AG04450 (cell line): ENCODE measurements around the gene MLH3. TPM values are rescaled to one million over a fixed set of nuclear protein-coding genes. Genes with fewer than 3 reads are reported as not detected.

Experiments used
- CTCF ChIA-PET: fragments of 300-600, 350-600 bp; formaldehyde crosslinking; extraction: SDS; loops from one replicate; lab custom pipeline; 2022; ENCODE audit warnings: antibody characterized with exemption, inconsistent platforms; lab: Charles Lee
- POLR2A ChIA-PET: fragments of 350-600 bp; formaldehyde crosslinking; extraction: SDS; loops from one replicate; lab custom pipeline; 2021; ENCODE audit warnings: antibody characterized with exemption, inconsistent platforms; lab: Yijun Ruan, JAX
- DNase-seq: peaks from one replicate; pipeline ENCODE4 v3.0.0-alpha.2; 2011; ENCODE audit warnings: low read depth, low spot score
- H3K27ac ChIP-seq: one replicate; pipeline ENCODE4 v1.5.1; 2012; ENCODE audit warnings: low read depth, low read length, control low read depth
- H3K27me3 ChIP-seq: one replicate; pipeline ENCODE4 v1.6.0; 2012; ENCODE audit warnings: low read length; ENCODE audit not compliant: control insufficient read depth, insufficient read depth
- H3K4me3 ChIP-seq: 2 replicates; pipeline ENCODE4 v1.5.1; 2011; ENCODE audit warnings: mild to moderate bottlenecking, low read depth, low read length, control low read depth
- H3K9me3 ChIP-seq: 2 replicates; pipeline ENCODE4 v1.5.1; 2012; ENCODE audit warnings: low read length; ENCODE audit not compliant: control insufficient read depth, insufficient read depth
- CTCF ChIP-seq: IDR thresholded peaks from 2 replicates; pipeline ENCODE4 v1.5.1; 2011; ENCODE audit warnings: low read depth, low read length, control low read depth, inconsistent platforms
- polyA plus RNA-seq: library from polyadenylated mRNA; depleted of rRNA; stranded (reverse); fragments of >200 nt; gene quantifications from 2 replicates; pipeline ENCODE4 v1.2.3, GENCODE V29; 2011

MLH3 gene
- polyA plus RNA-seq, 1 experiment: 16.2 TPM

- H3K9me3 ChIP-seq: no peaks in the 10 kb centered on the region; the same call in 1 of the 2 replicates
- peaks cover 2% of the 10 kb centered on the region for H3K27me3 ChIP-seq
- 0 out of 2 replicates have a peak, but pooled peaks have one; percentile 12 for TF ChIP-seq CTCF
- no peak for DNase-seq
- H3K4me3 ChIP-seq: no peak overlapping the region
- ChIA-PET POLR2A (no interaction called here), CTCF (interaction anchor here (1.0 to 1.7 kb wide), 3 partner anchors 43 to 109 kb away, joined by 3 to 5 read pairs (median 3); no protein-coding TSS in a partner anchor)
- H3K27ac ChIP-seq: peak overlapping the region; percentile 21
Observed at GRCh38 chr14:74979442-74980397, 71.5 kb downstream of the MLH3 start.

- POLR2A ChIA-PET: no interaction called here
- Histone ChIP-seq H3K27me3 (peaks cover 2% of the 10 kb centered on the region), H3K4me3 (no peak overlapping the region), H3K9me3 (no peaks in the 10 kb centered on the region; the same call in 1 of the 2 replicates), H3K27ac (no peak overlapping the region)
- no peak for TF ChIP-seq CTCF
- DNase-seq: no peak
- CTCF ChIA-PET: interaction anchor here (1.1 kb wide), 1 partner anchor 109 kb away, joined by 3 read pairs; no protein-coding TSS in a partner anchor
Observed at GRCh38 chr14:74979029-74979428, 72.2 kb downstream of the MLH3 start.

GRCh38 chr14:74978416-74978947 is 72.8 kb downstream of the MLH3 start:
- H3K4me3 ChIP-seq: no peak overlapping the region
- H3K27ac ChIP-seq: no peak overlapping the region
- no peak for DNase-seq
- no peak for TF ChIP-seq CTCF
- POLR2A ChIA-PET: no interaction called here
- H3K9me3 ChIP-seq: no peaks in the 10 kb centered on the region; the same call in 1 of the 2 replicates
- CTCF ChIA-PET: interaction anchor here (1.1 kb wide), 1 partner anchor 109 kb away, joined by 3 read pairs; no protein-coding TSS in a partner anchor
- H3K27me3 ChIP-seq: peaks cover 2% of the 10 kb centered on the region

- DNase-seq: no peak
- no peak for TF ChIP-seq CTCF
- Histone ChIP-seq H3K27me3 (peaks cover 2% of the 10 kb centered on the region), H3K4me3 (no peak overlapping the region), H3K27ac (no peak overlapping the region), H3K9me3 (no peaks in the 10 kb centered on the region; the same call in 1 of the 2 replicates)
- POLR2A ChIA-PET: no interaction called here
- CTCF ChIA-PET: interaction anchor here (1.1 kb wide), 1 partner anchor 110 kb away, joined by 3 read pairs; no protein-coding TSS in a partner anchor
Observed at GRCh38 chr14:74977901-74978385, 73.3 kb downstream of the MLH3 start.
